H1 (cell line): ENCODE measurements around the gene RIN3. TPM values are rescaled to one million over a fixed set of nuclear protein-coding genes. Genes with fewer than 3 reads are reported as not detected.

ENCODE experiments used
- CEBPB ChIP-seq: IDR thresholded peaks from 2 replicates; pipeline ENCODE4 v1.6.1; 2012; ENCODE audit warnings: low read depth, low read length
- EZH2 ChIP-seq: fragments of 200-600 bp; sonication (generic); IDR thresholded peaks from 2 replicates; pipeline ENCODE4 v1.7.1; 2012; ENCODE audit warnings: low read depth, mild to moderate bottlenecking, moderate library complexity, low read length, inconsistent platforms; ENCODE audit not compliant: severe bottlenecking
- polyA plus RNA-seq, 7 experiments: library from polyadenylated mRNA; depleted of rRNA in 3 of 7; stranded (reverse) in 5 of 7; unstranded in 2 of 7; fragments of >200 nt in 5 of 7; fragments of 200-250 nt in 2 of 7; gene quantifications; 1 replicate in 5 of 7; 2 replicates in 1 of 7; 4 replicates in 1 of 7; pipeline versions ENCODE4 v1.2.1 to v1.2.3, GENCODE V29; 2011 to 2013; ENCODE audit warnings: missing spikeins in 2 of 7, mixed read lengths in 2 of 7
- total RNA-seq: library from RNA; stranded (reverse); fragmentation: NEBNext Ultra II Directional; extraction: Animal tissue kit (Norgen Biotek cat#: 25700); gene quantifications from 2 replicates; pipeline ENCODE4 v1.2.1, GENCODE V29; 2021

RIN3 gene
- total and polyA plus RNA-seq, 2 of the 8 experiments (the other 6 are each of a cell fraction or from before 2014, with no cell fraction given): 0.59 to 1.5 TPM

GRCh38 chr14:92673601-92674150 is 160.1 kb downstream of the RIN3 start (continued):
- TF ChIP-seq CEBPB (no peak), EZH2 (no peak)
